Measurements from ENCODE around the gene GET4.
"Not testable (repeated sequence)": the region's sequence is repeated elsewhere in the genome, so short reads cannot be mapped to it uniquely, and the experiment has no call there.

The GET4 gene

GRCh38 chr7:869348-869747, 7.0 kb upstream of the GET4 start:
- no peak for DNase-seq (ENCODE audit: low read depth in 2 of 2)

- no peak for DNase-seq (ENCODE audit: low read depth in 2 of 2)
Observed at GRCh38 chr7:871900-872537, 4.3 kb upstream of the GET4 start.

GRCh38 chr7:872685-873084, 3.7 kb upstream of the GET4 start:
- DNase-seq (ENCODE audit: low read depth in 2 of 2), result not testable (repeated sequence)

- DNase-seq (ENCODE audit: low read depth in 2 of 2), result peak; percentile 31 to 36
Observed at GRCh38 chr7:873367-874002, 2.9 kb upstream of the GET4 start.

GRCh38 chr7:874031-874749, 2.2 kb upstream of the GET4 start:
- no peak for DNase-seq (ENCODE audit: low read depth in 2 of 2)

- no peak for DNase-seq (ENCODE audit: low read depth in 2 of 2)
Observed at GRCh38 chr7:875051-875450, 1.3 kb upstream of the GET4 start.

- no peak for DNase-seq (ENCODE audit: low read depth in 2 of 2)
Observed at GRCh38 chr7:875476-876076, 778 bp upstream of the GET4 start.

GRCh38 chr7:876972-877311, 588 bp downstream of the GET4 start:
- no peak for DNase-seq (ENCODE audit: low read depth in 2 of 2)

- DNase-seq (ENCODE audit: low read depth in 2 of 2), result no peak
Observed at GRCh38 chr7:877312-878232, 1.2 kb downstream of the GET4 start.

- DNase-seq (ENCODE audit: low read depth in 2 of 2), result no peak
Observed at GRCh38 chr7:879093-879492, 2.7 kb downstream of the GET4 start.

GRCh38 chr7:879706-880105, 3.4 kb downstream of the GET4 start:
- no peak for DNase-seq (ENCODE audit: low read depth in 2 of 2)

- no peak for DNase-seq (ENCODE audit: low read depth in 2 of 2)
Observed at GRCh38 chr7:880450-880849, 4.1 kb downstream of the GET4 start.

GRCh38 chr7:881441-882234, 5.3 kb downstream of the GET4 start:
- no peak for DNase-seq (ENCODE audit: low read depth in 2 of 2)

GRCh38 chr7:882336-883035, 6.1 kb downstream of the GET4 start:
- DNase-seq (ENCODE audit: low read depth in 2 of 2), result no peak

GRCh38 chr7:883055-884021, 7.0 kb downstream of the GET4 start:
- DNase-seq (ENCODE audit: low read depth in 2 of 2), result no peak

GRCh38 chr7:884191-885003, 8.0 kb downstream of the GET4 start:
- DNase-seq (ENCODE audit: low read depth in 2 of 2), result no peak

- no peak for DNase-seq (ENCODE audit: low read depth in 2 of 2)
Observed at GRCh38 chr7:885261-885892, 9.0 kb downstream of the GET4 start.

Data from stimulated activated CD4-positive, alpha-beta T cell treated with anti-CD3 and anti-CD28 coated beads, Interleukin-1b, Interleukin-23, amount 100 ng/mL, for 1 hour (primary cell).